ENCODE measurements around the gene SCP2.

The SCP2 gene

GRCh38 chr1:53082826-53083455 lies 155.9 kb downstream of the SCP2 start:
- no peak for DNase-seq (ENCODE audit: low spot score)

GRCh38 chr1:53083636-53084588 lies 156.8 kb downstream of the SCP2 start:
- no peak for DNase-seq (ENCODE audit: low spot score)

DNA sequence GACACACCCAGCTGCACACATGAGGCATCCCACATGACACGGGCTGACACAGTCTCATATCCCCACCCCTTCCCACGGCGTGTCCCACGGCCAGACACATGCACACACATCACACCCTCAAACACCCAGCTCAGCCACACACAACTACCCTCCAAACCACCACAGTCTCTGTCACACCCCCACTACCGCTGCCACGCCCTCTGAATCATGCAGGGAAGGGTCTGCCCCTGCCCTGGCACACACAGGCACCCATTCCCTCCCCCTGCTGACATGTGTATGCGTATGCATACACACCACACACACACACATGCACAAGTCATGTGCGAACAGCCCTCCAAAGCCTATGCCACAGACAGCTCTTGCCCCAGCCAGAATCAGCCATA lies 157.5 kb downstream of the SCP2 start:
- no peak for DNase-seq (ENCODE audit: low spot score)

GRCh38 chr1:53085405-53085804 lies 158.3 kb downstream of the SCP2 start:
- no peak for DNase-seq (ENCODE audit: low spot score)

DNA sequence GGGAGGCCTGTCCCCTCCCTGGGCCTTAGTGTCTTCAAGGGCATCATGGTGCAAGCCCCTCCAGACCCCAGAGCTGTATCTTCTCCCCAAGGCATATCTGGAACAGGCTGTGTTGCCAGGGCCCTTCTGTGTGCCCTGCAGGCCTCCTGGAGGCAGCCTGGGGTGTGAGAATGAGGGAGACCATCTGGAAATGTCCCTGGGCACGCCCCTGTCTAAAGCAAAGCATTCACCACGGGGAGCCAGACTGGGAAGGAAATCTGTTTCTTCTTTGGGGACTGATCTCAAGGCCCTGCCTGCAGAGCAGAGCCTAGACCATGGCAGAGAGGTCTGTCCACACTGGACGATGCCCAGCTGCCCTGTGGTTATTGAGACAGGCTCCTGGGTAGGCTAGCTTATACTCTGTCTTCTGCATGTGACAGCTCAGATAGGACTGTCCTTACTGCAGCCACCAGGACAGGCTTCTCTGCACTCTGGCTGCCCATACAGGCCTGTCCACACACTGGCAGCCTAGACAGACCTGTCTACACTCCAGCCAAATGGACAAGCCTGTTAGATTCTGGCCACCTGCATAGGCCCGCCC lies 159.5 kb downstream of the SCP2 start:
- no peak for DNase-seq (ENCODE audit: low spot score)

DNA sequence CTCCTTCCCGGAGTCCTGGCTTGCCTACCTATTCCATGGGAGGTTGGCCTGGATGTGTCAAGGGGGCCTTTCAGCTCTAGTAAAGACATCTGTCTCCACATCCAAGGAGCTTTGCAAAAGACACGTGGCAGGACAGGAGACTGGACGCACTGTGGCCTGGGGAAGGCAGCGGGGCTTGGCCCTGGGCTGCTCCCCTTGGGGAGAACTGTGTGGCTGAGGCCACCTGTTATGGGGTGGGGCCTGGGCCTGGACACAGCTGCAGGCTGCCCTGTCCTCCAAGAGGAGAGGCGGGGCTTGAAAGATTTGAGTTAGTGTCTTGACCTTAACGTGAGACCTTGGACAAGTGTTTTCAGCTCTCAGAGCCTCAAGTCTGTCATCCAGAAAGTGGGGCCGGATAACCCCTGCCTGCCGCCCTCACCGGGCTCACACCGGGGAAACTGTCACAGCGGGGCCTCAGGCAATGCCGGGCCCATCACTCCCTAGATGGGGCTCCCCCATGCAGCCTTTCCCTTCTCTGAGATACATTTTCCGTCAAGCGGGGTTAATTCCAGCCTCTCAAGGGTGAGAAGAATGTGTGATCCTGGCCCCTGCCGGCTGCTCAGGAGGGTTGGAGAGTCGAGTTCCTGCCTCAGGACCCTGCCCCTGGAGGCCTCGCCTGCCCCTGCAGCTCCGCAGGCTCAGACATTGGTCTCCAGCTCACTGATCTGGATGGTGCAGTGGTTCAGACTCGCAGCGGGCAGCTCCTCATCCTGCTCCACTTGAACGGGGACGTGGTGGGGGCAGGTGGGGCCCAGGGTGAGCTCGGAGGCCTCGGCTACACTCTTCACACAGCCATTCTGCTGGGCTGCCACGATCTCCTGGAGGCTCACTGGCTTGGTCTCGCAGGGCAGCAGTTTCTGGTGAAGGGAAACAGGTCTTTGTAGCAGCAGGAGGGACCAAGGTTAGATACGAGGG lies 160.5 kb downstream of the SCP2 start:
- no peak for DNase-seq (ENCODE audit: low spot score)

- no peak for DNase-seq (ENCODE audit: low spot score)
These were observed 161.7 kb downstream of the SCP2 start for GRCh38 chr1:53088616-53089300.

DNA sequence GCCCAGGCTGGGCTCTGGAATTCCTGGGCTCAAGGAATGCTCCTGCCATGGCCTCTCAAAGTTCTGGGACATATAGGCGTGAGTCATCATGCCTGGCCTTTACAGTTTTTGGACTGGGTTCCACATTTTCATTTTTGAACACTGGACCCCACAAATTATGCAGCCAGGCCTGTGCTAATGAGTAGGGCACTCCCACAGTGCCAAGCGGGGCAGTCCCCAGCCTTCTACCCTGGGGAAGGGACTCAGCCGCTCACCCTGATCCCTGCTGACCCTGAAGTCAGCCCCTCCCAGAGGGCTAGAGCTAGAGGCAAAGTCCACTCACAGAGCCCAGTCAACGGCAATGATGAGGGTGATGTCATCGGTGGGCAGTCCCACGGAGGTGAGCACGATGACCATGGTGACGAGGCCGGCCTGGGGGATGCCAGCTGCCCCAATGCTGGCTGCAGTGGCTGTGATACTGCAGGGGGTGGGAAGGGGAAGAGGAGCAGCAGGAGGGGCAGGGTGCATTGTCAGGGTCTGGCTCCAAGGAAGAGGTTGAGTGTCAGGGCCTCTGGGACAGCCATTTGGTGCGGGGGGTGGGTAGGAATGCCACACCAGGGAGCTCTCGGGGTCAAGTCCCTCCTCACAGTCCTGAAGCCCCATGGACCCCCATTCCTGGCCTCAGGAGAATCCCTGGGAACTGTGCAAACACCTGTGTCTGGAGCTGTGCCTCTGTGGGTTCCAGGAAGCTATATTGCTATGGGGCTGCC lies 162.6 kb downstream of the SCP2 start:
- DNase-seq (ENCODE audit: low spot score): no peak

- DNase-seq (ENCODE audit: low spot score): no peak
These were observed 163.4 kb downstream of the SCP2 start for GRCh38 chr1:53090227-53091147.

DNA sequence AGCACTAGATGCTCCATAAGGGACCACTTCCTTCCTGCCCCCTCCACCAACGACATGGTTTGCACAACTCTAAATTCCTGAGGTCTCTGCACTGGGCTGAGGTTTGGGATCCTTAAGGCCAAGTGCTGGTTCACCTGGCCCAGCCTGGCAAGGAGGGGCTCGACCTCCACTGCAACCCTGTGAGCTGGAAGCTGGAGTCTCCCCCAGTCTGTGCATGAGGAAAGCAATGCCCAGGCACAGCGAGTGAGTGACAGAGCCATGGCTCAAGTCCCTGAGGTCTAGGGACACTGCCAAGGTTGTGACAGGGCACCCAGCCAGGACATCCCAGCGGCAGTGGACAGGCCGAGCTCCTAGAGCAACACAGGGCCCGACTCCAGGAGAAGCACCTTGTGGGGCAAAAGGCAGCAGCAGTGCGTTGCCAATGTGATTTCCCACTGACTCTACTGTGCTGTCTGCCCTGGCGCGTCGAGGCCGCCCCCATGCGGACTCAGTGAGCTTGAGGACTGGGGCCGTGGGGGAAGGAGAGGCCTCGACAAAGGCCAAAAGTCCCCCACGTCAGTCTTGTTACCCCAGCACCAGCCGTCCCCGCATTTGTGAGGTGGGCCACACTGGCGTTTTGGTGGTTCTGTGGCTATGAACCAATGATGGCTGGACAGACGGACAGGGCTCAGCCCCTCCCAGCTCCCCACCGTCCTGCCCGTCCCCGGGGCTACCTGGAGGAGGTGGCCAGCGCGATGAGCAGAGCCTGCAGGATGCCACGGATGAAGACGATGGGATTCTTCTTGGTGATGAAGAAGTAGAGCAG lies 165.0 kb downstream of the SCP2 start:
- DNase-seq (ENCODE audit: low spot score): no peak

DNA sequence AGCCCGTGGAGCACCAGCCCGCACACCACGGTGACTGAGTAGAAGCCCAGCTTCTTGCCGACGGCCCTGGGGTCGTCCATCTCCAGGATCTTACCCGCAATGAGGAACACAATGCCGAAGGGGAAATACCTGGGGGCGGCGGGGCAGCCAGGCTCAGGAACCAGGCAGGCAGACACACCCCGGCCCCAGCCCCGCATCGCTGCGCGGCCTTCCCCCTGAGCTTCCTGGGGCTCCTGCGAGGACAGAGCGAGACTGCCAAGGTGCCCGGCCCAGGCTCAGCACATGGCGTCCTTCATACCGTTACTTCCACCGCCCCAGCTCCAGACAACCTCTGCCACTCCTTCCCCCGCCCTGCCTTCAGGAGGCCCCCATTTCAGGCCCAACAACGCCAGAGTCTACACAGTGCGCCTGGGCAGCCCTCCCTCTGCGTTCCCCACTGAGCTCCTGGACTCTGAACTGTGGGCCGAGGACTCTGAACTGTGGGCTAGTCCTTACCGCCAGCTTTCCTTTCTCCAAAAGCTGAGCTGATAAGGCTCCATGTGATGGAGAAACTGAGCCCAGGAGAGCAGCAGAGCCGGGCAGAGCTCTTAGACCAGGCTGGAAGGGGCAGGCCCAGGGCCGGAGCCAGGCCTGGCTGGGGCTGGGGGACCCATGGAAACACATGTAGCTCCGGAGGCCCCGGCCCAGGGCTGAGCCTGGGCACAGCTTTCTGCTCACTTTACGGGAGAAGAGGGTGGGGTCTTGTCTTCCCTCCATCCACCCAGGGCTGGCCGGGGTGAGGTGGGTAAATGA lies 165.8 kb downstream of the SCP2 start:
- DNase-seq (ENCODE audit: low spot score): no peak

DNA sequence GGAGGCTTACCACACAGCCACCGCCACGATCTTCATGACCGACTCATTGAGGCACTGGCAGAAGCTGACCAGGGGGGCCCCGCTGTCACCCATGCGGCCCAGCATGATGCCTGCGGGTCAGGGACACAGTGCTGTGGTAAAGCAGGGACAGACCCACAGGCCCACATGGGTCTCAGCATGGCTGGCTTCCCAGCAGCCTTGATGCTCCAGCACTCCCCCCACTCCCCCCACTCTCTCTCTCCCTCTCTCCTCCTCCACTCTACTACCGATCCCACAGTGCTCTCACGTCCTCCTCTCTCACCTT lies 166.3 kb downstream of the SCP2 start:
- no peak for DNase-seq (ENCODE audit: low spot score)

- no peak for DNase-seq (ENCODE audit: low spot score)
These were observed 166.9 kb downstream of the SCP2 start for GRCh38 chr1:53093778-53094532.

DNA sequence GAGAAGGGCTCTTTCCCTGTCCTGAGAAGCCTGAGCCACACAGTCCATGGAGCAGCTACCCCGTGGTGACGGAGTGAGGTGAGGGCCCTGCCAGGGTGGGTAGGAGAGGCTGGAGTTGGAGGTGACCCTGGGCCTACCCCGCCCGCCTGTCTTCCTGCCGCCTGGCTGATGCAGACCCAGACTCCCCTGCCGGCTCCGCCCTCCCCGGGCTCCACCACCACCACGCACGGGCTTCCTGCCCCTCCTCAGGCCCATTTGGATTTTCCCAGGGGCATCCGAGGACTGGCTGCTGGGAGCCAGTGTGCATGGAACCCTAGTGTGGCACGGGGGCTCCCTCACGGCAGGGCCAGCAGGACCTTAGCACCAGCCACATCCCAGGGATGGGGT lies 167.4 kb downstream of the SCP2 start:
- no peak for DNase-seq (ENCODE audit: low spot score)

All from hematopoietic multipotent progenitor cell treated with erythropoietin and hydrocortisone succinate and interleukin-3 and kit ligand, for 15 days (in vitro differentiated cells).